Occipital lobe (tissue), 1 donor: ENCODE measurements around the gene MEX3C. TPM values are rescaled to one million over a fixed set of nuclear protein-coding genes. Genes with fewer than 3 reads are reported as not detected.

Source experiments
- total RNA-seq: library from RNA; depleted of rRNA; stranded (reverse); fragments of >200 nt; gene quantifications from one replicate; pipeline ENCODE4 v1.2.3, GENCODE V29; 2014

MEX3C gene
- total RNA-seq, 1 donor from 2014 or later, result 104 TPM

Other genes starting within 250 kb of the MEX3C start
- gene ELAC1, start 229.6 kb downstream of the MEX3C start, total RNA-seq, result 7.2 TPM
- gene SMAD4, start 167.5 kb downstream of the MEX3C start, total RNA-seq, result 80.2 TPM